Measurements from ENCODE around the gene UBE3C.

The UBE3C gene

GRCh38 chr7:157139810-157140510 lies 1.2 kb downstream of the UBE3C start:
- peak overlapping the region; percentile 74 for H3K4me3 ChIP-seq (ENCODE audit: low read depth, low read length)
- TF ChIP-seq CTCF (IDR thresholded peaks at IDR 0.05; ENCODE audit: borderline replicate concordance, insufficient read depth, low read depth, low read length), result no peak

GRCh38 chr7:157140511-157140905 lies 1.8 kb downstream of the UBE3C start:
- peak overlapping the region; percentile 74 for H3K4me3 ChIP-seq (ENCODE audit: low read depth, low read length)

DNA sequence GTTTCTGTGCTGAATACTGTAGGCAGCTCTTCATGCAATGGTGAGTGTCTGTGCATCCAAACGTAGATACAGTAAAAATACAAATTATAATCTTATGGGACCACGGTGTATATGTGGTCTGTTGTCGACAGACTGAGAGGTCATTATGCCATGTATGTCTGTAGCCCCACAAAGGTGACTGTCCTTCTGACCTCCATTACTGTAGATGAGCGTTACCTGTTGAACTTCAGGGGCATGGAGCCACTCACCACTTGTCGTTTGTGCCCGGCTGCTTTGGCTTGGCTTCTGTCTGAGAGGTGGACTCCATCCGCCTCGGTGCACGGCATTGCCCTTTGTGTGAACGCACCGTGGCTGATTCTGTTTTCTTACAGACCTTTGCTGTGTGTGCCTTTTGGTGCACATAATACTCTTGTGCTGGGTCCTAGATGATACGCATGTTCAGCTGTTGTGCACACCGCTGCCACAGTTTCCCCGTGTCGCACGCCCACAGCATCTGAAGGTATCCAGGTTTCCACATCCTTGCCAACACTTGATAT lies 2.9 kb downstream of the UBE3C start:
- no peak overlapping the region for H3K4me3 ChIP-seq (ENCODE audit: low read depth, low read length)
- no peak for TF ChIP-seq CTCF (IDR thresholded peaks at IDR 0.05; ENCODE audit: borderline replicate concordance, insufficient read depth, low read depth, low read length)

More at GRCh38 chr7:157140511-157140905, 1.8 kb downstream of the UBE3C start:
- TF ChIP-seq CTCF (IDR thresholded peaks at IDR 0.05; ENCODE audit: borderline replicate concordance, insufficient read depth, low read depth, low read length), result no peak

GRCh38 chr7:157143788-157144187 lies 5.1 kb downstream of the UBE3C start:
- no peak overlapping the region for H3K4me3 ChIP-seq (ENCODE audit: low read depth, low read length)
- TF ChIP-seq CTCF (IDR thresholded peaks at IDR 0.05; ENCODE audit: borderline replicate concordance, insufficient read depth, low read depth, low read length), result no peak

- TF ChIP-seq CTCF (IDR thresholded peaks at IDR 0.05; ENCODE audit: borderline replicate concordance, insufficient read depth, low read depth, low read length), result no peak
- no peak overlapping the region for H3K4me3 ChIP-seq (ENCODE audit: low read depth, low read length)
Measured at GRCh38 chr7:157149317-157149716, 10.6 kb downstream of the UBE3C start.

DNA sequence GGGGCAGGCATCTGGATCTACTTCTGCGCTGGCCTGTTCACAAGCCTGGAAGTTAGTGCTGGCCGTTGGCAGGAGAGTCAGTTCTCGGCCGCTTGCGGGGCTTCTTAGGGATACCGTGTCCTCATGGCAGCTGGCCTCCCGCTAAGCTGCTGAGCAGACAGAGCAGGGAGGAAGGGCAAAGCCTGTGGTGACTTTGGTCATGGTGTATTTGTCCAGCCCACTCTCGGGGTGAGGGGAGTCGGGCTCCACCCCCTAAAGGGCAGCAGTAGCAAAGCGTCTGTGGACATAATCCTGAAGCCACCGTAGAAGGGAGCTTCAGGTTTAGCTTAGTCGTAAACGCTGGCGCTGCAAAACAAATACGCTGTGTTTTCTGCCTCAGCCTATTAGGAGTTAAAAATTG lies 12.2 kb downstream of the UBE3C start:
- TF ChIP-seq CTCF (IDR thresholded peaks at IDR 0.05; ENCODE audit: borderline replicate concordance, insufficient read depth, low read depth, low read length), result no peak
- H3K4me3 ChIP-seq (ENCODE audit: low read depth, low read length), result no peak overlapping the region

All from GM12875 (cell line).